ENCODE data around the gene GRIK4.

GRIK4 gene

GRCh38 chr11:120793806-120794479 is 282.4 kb downstream of the GRIK4 start:
- no peak for DNase-seq

GRCh38 chr11:120794748-120795147 is 283.2 kb downstream of the GRIK4 start:
- DNase-seq, result no peak

DNA sequence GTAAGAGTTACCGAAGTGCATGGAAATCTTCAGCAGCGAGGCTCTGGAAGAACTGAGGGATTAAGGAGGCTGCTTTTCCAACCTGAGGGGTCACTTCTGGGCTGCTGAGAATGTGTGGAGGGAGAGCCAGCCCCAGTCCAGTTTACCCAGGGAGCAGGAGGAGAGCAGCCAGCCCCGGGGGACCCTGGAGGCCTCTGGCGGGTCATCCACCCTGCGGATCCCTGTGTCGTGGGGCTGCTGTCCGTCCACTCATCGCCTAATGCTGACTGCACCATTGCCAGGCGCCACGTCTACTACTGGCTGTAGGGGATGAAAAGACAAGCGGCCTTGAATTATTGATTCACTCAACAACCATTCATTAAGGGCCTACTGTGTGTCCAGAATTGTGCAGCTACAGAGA is 283.6 kb downstream of the GRIK4 start:
- no peak for DNase-seq

- DNase-seq, result no peak
Measured at GRCh38 chr11:120797143-120797542, 285.6 kb downstream of the GRIK4 start.

- no peak for DNase-seq
Measured at GRCh38 chr11:120798854-120799253, 287.3 kb downstream of the GRIK4 start.

- DNase-seq, result no peak
Measured at GRCh38 chr11:120800206-120800605, 288.7 kb downstream of the GRIK4 start.

GRCh38 chr11:120801801-120802689 is 290.5 kb downstream of the GRIK4 start:
- DNase-seq, result peak; percentile 33

DNA sequence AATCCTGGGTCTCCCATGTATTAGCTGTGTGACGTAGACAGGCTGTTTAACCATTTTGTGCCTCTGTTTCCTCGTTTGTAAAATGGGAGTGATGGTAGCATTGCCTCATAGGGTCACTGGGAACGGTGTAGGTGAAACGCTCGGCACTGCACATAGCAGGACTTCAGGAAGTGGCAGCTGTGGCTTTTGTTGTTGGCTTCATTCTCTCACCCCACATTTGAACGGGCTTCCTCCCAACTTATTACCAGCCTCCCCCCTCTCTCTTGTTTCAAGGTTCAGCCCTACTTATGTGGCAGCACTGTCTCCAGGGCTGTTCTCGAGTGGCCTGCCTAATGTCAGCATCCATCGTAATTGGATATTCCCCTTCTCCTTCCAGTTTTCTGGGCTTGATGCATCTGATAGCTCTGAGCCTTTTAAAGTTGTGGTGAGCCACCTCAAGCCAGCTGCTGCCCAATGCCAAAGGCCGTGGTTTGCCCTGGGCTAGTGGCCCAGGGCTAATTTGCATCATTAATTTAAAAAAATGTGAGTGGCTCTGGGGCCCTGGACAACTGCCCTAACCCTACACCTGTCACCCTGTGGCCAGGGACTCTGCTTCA is 294.5 kb downstream of the GRIK4 start:
- DNase-seq, result no peak

GRCh38 chr11:120807414-120808150 is 296.0 kb downstream of the GRIK4 start:
- DNase-seq, result peak; percentile 65

GRCh38 chr11:120808616-120809050 is 297.1 kb downstream of the GRIK4 start:
- no peak for DNase-seq

- no peak for DNase-seq
Measured at GRCh38 chr11:120810251-120810650, 298.7 kb downstream of the GRIK4 start.

DNA sequence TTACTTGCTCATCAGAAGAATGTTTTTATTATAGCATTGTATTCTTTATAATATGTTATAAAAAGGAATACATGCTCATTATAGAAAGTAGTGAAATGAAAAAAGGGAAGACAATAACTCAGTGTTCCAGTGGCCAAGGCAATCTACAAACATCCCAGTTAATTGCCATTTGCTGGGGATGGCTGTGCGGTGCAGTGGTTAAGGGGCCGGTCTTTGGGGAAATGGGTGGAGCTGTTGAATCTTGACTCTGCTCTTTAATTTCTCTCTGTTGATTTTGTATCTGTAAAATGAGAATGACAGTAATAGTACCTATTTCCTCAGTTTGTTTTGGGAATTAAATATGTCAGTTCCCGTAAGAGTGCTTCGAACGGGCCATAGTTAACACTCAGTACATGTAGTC is 299.7 kb downstream of the GRIK4 start:
- DNase-seq, result no peak

GRCh38 chr11:120811731-120812130 is 300.2 kb downstream of the GRIK4 start:
- DNase-seq, result no peak

- no peak for DNase-seq
Measured at GRCh38 chr11:120814531-120815318, 303.2 kb downstream of the GRIK4 start.

DNA sequence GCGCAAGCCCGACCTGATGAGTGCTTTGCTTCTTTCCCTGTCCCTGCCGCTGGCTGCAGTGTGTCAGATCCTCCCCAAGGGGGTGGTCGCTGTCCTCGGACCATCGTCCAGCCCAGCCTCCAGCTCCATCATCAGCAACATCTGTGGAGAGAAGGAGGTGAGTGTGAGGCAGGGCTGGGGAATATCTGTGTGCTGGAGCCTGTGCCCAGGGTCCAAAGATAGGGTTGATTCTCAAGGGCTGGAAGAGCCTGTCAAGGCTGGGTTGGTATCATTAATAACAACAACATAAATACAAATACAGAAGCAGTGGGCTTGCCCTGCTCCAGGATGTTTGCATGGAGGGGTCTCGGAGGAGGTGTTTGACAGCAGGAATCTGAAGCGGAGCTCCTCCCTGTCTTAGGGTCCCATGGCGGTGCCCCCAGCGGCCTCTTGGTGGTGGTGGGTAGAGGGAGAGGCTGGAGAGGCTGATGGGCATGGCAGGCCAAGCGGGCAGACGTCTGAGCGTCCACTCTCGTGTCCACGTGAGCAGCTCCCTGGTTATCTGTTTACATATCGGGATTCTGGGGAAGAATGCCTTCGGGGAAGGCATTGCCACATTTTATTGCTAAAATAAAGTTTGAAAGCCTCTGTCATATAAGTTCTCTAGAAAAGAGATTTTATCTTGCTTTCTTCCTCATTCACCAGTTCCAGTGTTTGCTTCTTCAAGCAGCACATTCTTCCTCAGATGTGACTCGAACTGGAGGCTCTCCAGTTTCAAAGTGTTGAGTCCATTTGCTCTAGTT is 304.0 kb downstream of the GRIK4 start:
- no peak for DNase-seq

DNA sequence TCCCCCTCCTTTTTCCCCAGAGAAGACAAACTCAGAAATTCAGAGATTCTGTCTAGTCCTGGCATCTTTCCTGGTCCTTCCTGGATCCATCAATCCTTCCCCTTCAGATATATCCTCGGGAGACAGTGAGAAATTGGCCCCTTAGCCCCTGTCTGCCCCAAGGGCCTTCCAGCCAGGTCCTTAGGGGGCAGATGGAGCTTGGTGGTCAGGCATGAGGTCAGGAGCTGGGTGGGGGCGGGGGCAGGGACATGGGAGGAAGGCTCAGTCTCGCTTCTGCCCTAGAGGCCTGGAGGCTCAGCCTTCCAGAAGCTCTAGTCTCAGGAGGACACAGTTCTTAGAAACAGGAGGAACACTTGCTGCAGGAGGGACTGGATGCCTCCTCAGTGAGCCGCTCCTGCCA is 304.6 kb downstream of the GRIK4 start:
- DNase-seq, result no peak

GRCh38 chr11:120816711-120817110 is 305.2 kb downstream of the GRIK4 start:
- DNase-seq, result no peak

GRCh38 chr11:120817158-120817557 is 305.6 kb downstream of the GRIK4 start:
- DNase-seq, result no peak

- DNase-seq, result no peak
Measured at GRCh38 chr11:120818097-120818496, 306.5 kb downstream of the GRIK4 start.

GRCh38 chr11:120819003-120819402 is 307.5 kb downstream of the GRIK4 start:
- DNase-seq, result no peak

All from HCEC 1CT (cell line).